GM10266 (cell line): ENCODE data around the gene F2RL2.

ENCODE experiments used
- DNase-seq: peaks from one replicate; pipeline ENCODE4 v3.0.0; 2012; ENCODE audit errors: extremely low spot score
- TF ChIP-seq, protein P1 (sequence below): IDR thresholded peaks from 2 replicates; pipeline ENCODE4 v1.5.1; 2012; ENCODE audit warnings: mild to moderate bottlenecking, low read depth; ENCODE audit not compliant: control insufficient read depth, insufficient read depth; ENCODE audit errors: missing control alignments

F2RL2 gene

DNA sequence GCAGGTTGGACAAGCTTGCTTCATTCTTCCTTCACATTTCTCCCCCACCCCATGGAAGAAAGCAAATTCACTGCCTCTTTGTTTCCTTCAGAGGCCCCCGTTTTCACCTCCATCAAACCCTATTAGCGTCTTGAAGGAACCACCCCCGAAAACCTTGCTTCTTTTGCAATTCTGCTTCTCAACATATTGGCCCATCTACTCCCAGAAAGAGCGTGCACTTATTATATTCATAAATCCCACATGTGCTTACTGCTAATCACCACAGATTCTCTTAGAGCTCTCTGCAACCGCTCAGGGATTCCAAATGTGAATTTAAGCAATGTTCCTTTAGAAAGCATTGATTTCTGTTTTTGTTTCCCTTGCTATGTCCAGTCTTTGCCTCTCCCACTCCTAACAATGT lies 1.1 kb downstream of the F2RL2 start:
- DNase-seq = no peak
- TF ChIP-seq, protein P1, sequence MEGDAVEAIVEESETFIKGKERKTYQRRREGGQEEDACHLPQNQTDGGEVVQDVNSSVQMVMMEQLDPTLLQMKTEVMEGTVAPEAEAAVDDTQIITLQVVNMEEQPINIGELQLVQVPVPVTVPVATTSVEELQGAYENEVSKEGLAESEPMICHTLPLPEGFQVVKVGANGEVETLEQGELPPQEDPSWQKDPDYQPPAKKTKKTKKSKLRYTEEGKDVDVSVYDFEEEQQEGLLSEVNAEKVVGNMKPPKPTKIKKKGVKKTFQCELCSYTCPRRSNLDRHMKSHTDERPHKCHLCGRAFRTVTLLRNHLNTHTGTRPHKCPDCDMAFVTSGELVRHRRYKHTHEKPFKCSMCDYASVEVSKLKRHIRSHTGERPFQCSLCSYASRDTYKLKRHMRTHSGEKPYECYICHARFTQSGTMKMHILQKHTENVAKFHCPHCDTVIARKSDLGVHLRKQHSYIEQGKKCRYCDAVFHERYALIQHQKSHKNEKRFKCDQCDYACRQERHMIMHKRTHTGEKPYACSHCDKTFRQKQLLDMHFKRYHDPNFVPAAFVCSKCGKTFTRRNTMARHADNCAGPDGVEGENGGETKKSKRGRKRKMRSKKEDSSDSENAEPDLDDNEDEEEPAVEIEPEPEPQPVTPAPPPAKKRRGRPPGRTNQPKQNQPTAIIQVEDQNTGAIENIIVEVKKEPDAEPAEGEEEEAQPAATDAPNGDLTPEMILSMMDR = no peak

DNA sequence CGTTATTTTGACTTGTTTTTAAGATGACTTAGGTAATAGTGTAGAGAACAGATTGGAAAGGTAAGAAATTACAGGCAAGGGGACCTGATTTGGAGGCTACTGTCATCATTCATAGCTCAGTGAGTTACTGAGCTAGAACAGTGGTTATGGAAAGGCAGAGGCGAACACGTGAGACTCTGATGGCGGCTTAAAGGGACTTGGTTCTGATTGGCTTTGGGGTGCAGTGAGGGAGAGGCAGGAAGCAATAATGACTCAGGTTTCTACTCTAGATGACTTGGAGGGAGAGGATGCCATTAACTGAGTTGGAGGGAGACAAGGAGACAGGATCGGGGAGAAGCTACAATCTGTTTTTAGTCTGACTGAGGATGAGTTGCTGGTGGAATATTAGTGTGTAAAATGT lies 3.0 kb downstream of the F2RL2 start:
- DNase-seq = no peak
- TF ChIP-seq, protein P1 = no peak

DNA sequence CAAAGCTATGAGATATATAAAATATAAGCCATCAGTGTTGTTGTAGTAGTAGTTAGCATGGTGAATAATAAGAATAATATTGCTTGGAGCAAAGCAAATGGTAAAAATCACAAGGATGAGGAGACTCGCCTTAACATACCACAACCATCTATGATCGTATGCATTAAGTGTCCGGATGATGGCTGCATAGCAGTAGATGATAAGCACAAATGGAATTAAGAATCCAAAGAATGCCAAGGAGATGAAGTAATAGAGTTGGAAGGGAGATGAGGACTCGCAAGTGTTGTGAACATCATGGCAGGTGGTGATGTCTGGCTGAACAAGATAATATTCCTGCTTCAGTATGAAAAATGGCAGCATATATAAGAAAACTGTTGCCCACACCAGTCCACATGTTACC lies 5.5 kb downstream of the F2RL2 start:
- DNase-seq = no peak
- TF ChIP-seq, protein P1 = no peak

DNA sequence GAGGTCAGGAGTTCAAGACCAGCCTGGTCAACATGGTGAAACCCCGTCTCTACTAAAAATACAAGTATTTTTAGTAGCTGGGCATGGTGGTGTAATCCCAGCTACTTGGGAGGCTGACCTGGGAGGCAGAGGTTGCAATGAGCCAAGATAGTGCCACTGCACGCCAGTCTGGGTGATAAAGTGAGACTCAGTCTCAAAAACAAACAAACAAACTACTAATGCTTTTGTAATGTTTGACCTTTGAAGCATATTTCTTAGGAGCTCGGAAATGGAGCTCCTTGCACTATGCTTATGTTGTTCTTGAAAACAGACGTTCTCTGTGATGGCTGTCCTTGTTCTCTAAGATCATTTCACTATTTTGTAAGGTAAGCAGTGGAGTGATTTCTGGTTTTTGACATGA lies 6.0 kb downstream of the F2RL2 start:
- TF ChIP-seq, protein P1 = no peak
- DNase-seq = no peak

DNA sequence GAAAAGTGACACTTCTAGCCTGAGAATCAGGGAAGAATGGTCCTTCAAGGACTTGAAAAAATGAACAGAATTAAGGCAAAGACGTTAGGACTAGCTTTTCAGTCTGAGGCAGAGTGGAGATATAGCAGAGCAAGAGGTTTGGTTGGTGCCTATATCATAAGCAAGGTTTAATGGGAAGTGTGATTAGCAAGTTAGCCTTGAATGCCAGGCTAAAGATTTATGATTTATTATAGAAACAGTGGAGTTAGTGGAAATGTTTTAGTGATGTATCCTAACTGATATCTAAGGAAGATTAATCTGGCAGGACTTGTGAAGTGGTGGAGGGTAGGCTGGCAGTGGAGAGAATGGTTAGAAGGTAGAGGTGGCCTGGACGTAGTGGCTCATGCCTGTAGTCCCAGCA lies 7.0 kb downstream of the F2RL2 start:
- TF ChIP-seq, protein P1 = no peak
- DNase-seq = no peak

DNA sequence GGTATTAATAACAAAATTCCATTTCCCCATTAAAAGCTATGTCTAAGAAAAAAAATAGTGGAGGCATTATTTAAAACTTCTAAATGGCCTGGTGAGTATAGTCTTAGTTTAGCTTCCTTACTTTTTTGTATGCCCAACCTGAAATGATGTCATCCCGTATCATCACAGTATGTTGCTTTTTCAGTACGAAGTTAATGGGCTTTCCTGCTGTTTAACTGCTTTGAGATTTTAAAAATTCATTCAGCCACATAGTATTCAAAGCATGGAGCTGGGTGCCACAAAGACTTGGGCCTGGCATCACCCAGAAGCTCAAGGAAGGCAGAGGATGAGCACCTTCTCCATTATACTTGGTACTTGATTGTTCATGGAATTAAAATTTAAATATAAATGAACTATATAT lies 7.4 kb downstream of the F2RL2 start:
- DNase-seq = no peak
- TF ChIP-seq, protein P1 = no peak

DNA sequence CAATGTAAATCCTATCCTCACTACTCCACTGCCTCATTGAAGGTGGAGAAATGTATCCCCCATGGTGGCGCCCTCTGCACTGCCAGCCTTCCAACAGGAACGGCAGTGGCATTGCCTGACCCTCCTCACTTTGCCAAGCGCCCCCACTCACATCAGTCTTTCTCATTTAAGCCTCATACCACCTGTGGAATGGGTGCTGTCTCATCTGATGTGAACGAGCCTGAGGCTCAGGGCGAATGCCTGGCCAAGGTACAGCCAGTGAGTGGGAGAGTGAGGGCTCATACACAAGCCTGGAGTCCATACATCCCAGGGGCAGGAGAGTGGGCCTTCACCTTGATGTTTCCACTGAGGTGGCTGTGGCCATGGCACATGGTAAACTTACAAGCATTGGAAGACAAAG lies 10.3 kb downstream of the F2RL2 start:
- TF ChIP-seq, protein P1 = no peak
- DNase-seq = no peak
